Measurements from ENCODE around the gene ZSWIM3.

The ZSWIM3 gene

GRCh38 chr20:45907219-45907948 is 50.0 kb downstream of the ZSWIM3 start:
- no peak overlapping the region for H3K4me3 ChIP-seq (ENCODE audit: low read depth, low read length)
- TF ChIP-seq CTCF (IDR thresholded peaks at IDR 0.05; ENCODE audit: insufficient read depth, low read length, missing control alignments): no peak
- DNase-seq (ENCODE audit: low read depth, low spot score): no peak
- POLR2A ChIA-PET: no interaction called here
- CTCF ChIA-PET: interaction anchor here (1.5 to 3.7 kb wide), 2 partner anchors 12 to 18 kb away, joined by 3 to 22 read pairs; partner anchors contain the start of genes CTSA and NEURL2

- no peak for TF ChIP-seq CTCF (IDR thresholded peaks at IDR 0.05; ENCODE audit: insufficient read depth, low read length, missing control alignments)
- no peak for DNase-seq (ENCODE audit: low read depth, low spot score)
- H3K4me3 ChIP-seq (ENCODE audit: low read depth, low read length): no peak overlapping the region
- POLR2A ChIA-PET: no interaction called here
- CTCF ChIA-PET: interaction anchor here (1.4 to 3.7 kb wide), 4 partner anchors 9 to 19 kb away, joined by 3 to 22 read pairs (median 5); partner anchors contain the start of genes CTSA and NEURL2
Measured at GRCh38 chr20:45908084-45908483, 50.7 kb downstream of the ZSWIM3 start.

GRCh38 chr20:45909336-45909808 is 52.0 kb downstream of the ZSWIM3 start:
- H3K4me3 ChIP-seq (ENCODE audit: low read depth, low read length): no peak overlapping the region
- ChIA-PET CTCF (interaction anchor here (1.0 to 3.7 kb wide), 5 partner anchors 10 to 20 kb away, joined by 3 to 22 read pairs (median 4); partner anchors contain the start of genes CTSA and NEURL2), POLR2A (interaction anchor here (0.7 kb wide), 1 partner anchor 25 kb away, joined by 3 read pairs; the partner anchor contains the start of gene PCIF1)

GRCh38 chr20:45909817-45910669 is 52.6 kb downstream of the ZSWIM3 start:
- no peak for TF ChIP-seq CTCF (IDR thresholded peaks at IDR 0.05; ENCODE audit: insufficient read depth, low read length, missing control alignments)
- H3K4me3 ChIP-seq (ENCODE audit: low read depth, low read length): peak overlapping the region; percentile 23
- CTCF ChIA-PET: interaction anchor here (1.0 to 3.7 kb wide), 4 partner anchors 16 to 111 kb away, joined by 3 to 22 read pairs (median 6); partner anchors contain the start of genes CTSA and NEURL2

More at GRCh38 chr20:45909336-45909808, 52.0 kb downstream of the ZSWIM3 start:
- no peak for TF ChIP-seq CTCF (IDR thresholded peaks at IDR 0.05; ENCODE audit: insufficient read depth, low read length, missing control alignments)
- no peak for DNase-seq (ENCODE audit: low read depth, low spot score)

GRCh38 chr20:45910670-45911485 is 53.5 kb downstream of the ZSWIM3 start:
- peak overlapping the region; percentile 57 for H3K4me3 ChIP-seq (ENCODE audit: low read depth, low read length)
- DNase-seq (ENCODE audit: low read depth, low spot score): peak; percentile 89
- ChIA-PET POLR2A (interaction anchor here (0.8 to 0.9 kb wide), 2 partner anchors 20 to 23 kb away, joined by 3 read pairs; partner anchors contain the start of genes CTSA, NEURL2 and PCIF1), CTCF (interaction anchor here (1.0 to 3.7 kb wide), 3 partner anchors 17 to 112 kb away, joined by 3 to 22 read pairs (median 5); partner anchors contain the start of genes CTSA and NEURL2)
- TF ChIP-seq CTCF (IDR thresholded peaks at IDR 0.05; ENCODE audit: insufficient read depth, low read length, missing control alignments): no peak

More at GRCh38 chr20:45909817-45910669, 52.6 kb downstream of the ZSWIM3 start:
- DNase-seq (ENCODE audit: low read depth, low spot score): no peak
- POLR2A ChIA-PET: interaction anchor here (0.7 kb wide), 1 partner anchor 24 kb away, joined by 3 read pairs; the partner anchor contains the start of gene PCIF1

All from AG04449 (cell line).